Astrocyte (in vitro differentiated cells and primary cell): ENCODE measurements around the gene CLDN1. TPM values are rescaled to one million over a fixed set of nuclear protein-coding genes. Genes with fewer than 3 reads are reported as not detected.

Experiments
- DNase-seq: peaks from one replicate; pipeline ENCODE4 v3.0.0-alpha.2; 2010; ENCODE audit warnings: low read depth
- FAIRE-seq: peaks from 2 replicates; lab custom pipeline; 2011; peaks lifted over from hg19 to GRCh38; lab: Jason Lieb, UNC
- H2AFZ ChIP-seq: 2 replicates; pipeline ENCODE4 v1.6.0; 2012; ENCODE audit warnings: low read depth, low read length, inconsistent platforms
- H3K27ac ChIP-seq: 2 replicates; pipeline ENCODE4 v1.5.1; 2011; ENCODE audit warnings: low read depth, low read length, inconsistent platforms
- H3K27me3 ChIP-seq: 2 replicates; pipeline ENCODE4 v1.6.0; 2011; ENCODE audit warnings: low read length, inconsistent platforms; ENCODE audit not compliant: insufficient read depth
- H3K36me3 ChIP-seq: 2 replicates; pipeline ENCODE4 v1.5.1; 2011; ENCODE audit warnings: low read length, inconsistent platforms; ENCODE audit not compliant: insufficient read depth
- H3K4me1 ChIP-seq: 2 replicates; pipeline ENCODE4 v1.5.1; 2011; ENCODE audit warnings: low read length, inconsistent platforms; ENCODE audit not compliant: insufficient read depth
- H3K4me2 ChIP-seq: 2 replicates; pipeline ENCODE4 v1.6.0; 2012; ENCODE audit warnings: low read length, inconsistent platforms
- H3K4me3 ChIP-seq: 2 replicates; pipeline ENCODE4 v1.5.1; 2011; ENCODE audit warnings: low read depth, mild to moderate bottlenecking, low read length, inconsistent platforms; ENCODE audit not compliant: insufficient read depth
- H3K79me2 ChIP-seq: 2 replicates; pipeline ENCODE4 v1.6.0; 2012; ENCODE audit warnings: mild to moderate bottlenecking, low read length, inconsistent platforms; ENCODE audit not compliant: insufficient read depth
- H3K9ac ChIP-seq: 2 replicates; pipeline ENCODE4 v1.6.0; 2012; ENCODE audit warnings: mild to moderate bottlenecking, low read length, inconsistent platforms
- H3K9me3 ChIP-seq: 2 replicates; pipeline ENCODE4 v1.5.1; 2012; ENCODE audit warnings: low read depth, mild to moderate bottlenecking, low read length, inconsistent platforms; ENCODE audit not compliant: insufficient read depth
- H4K20me1 ChIP-seq: 2 replicates; pipeline ENCODE4 v1.6.0; 2012; ENCODE audit warnings: low read length, inconsistent platforms; ENCODE audit not compliant: insufficient read depth
- H3K27ac Mint-ChIP-seq: one replicate; pipeline ENCODE4 v1.8.0; 2021; ENCODE audit warnings: mild to moderate bottlenecking, mixed read lengths; ENCODE audit not compliant: unreplicated experiment
- H3K27me3 Mint-ChIP-seq: one replicate; pipeline ENCODE4 v1.8.0; 2021; ENCODE audit warnings: low read depth, mixed read lengths; ENCODE audit not compliant: unreplicated experiment
- H3K36me3 Mint-ChIP-seq: one replicate; pipeline ENCODE4 v1.8.0; 2021; ENCODE audit warnings: low read depth, mixed read lengths; ENCODE audit not compliant: unreplicated experiment
- H3K4me1 Mint-ChIP-seq: one replicate; pipeline ENCODE4 v1.8.0; 2021; ENCODE audit warnings: low read depth, mixed read lengths; ENCODE audit not compliant: unreplicated experiment
- H3K4me3 Mint-ChIP-seq: one replicate; pipeline ENCODE4 v1.8.0; 2021; ENCODE audit warnings: mild to moderate bottlenecking, moderate library complexity, mixed read lengths; ENCODE audit not compliant: unreplicated experiment
- H3K9me3 Mint-ChIP-seq: one replicate; pipeline ENCODE4 v1.8.0; 2021; ENCODE audit warnings: mild to moderate bottlenecking, mixed read lengths; ENCODE audit not compliant: unreplicated experiment
- EZH2 ChIP-seq: IDR thresholded peaks from 2 replicates; pipeline ENCODE4 v1.6.1; 2012; ENCODE audit warnings: mild to moderate bottlenecking, low read length, inconsistent platforms; ENCODE audit not compliant: insufficient read depth
- total RNA-seq: library from RNA; stranded (reverse); gene quantifications from 2 replicates; pipeline ENCODE4 v1.2.1, GENCODE V29; 2021
- TF ChIP-seq, protein P1 (sequence below): IDR thresholded peaks from 2 replicates; pipeline ENCODE4 v1.5.1; 2011; ENCODE audit warnings: low read depth, mild to moderate bottlenecking, inconsistent platforms, low read length, moderate library complexity; ENCODE audit not compliant: insufficient read depth

CLDN1 gene
- total RNA-seq, 1 donor from 2014 or later: 35.6 TPM

- no peaks in the 10 kb centered on the region for H3K27me3 ChIP-seq
- Mint-ChIP-seq H3K27me3 (no peaks in the 10 kb centered on the region), H3K4me1 (peaks cover 7% of the 10 kb centered on the region), H3K36me3 (no peaks in the 10 kb centered on the region), H3K9me3 (no peaks in the 10 kb centered on the region), H3K4me3 (no peak overlapping the region), H3K27ac (no peak overlapping the region)
- no peak overlapping the region for H2AFZ ChIP-seq
- TF ChIP-seq, protein P1, sequence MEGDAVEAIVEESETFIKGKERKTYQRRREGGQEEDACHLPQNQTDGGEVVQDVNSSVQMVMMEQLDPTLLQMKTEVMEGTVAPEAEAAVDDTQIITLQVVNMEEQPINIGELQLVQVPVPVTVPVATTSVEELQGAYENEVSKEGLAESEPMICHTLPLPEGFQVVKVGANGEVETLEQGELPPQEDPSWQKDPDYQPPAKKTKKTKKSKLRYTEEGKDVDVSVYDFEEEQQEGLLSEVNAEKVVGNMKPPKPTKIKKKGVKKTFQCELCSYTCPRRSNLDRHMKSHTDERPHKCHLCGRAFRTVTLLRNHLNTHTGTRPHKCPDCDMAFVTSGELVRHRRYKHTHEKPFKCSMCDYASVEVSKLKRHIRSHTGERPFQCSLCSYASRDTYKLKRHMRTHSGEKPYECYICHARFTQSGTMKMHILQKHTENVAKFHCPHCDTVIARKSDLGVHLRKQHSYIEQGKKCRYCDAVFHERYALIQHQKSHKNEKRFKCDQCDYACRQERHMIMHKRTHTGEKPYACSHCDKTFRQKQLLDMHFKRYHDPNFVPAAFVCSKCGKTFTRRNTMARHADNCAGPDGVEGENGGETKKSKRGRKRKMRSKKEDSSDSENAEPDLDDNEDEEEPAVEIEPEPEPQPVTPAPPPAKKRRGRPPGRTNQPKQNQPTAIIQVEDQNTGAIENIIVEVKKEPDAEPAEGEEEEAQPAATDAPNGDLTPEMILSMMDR: no peak
- no peak for TF ChIP-seq EZH2
- no peaks in the 10 kb centered on the region for H3K36me3 ChIP-seq
- FAIRE-seq: no peak
- no peak for DNase-seq
- no peaks in the 10 kb centered on the region for H4K20me1 ChIP-seq
- H3K4me1 ChIP-seq: no peaks in the 10 kb centered on the region
- no peaks in the 10 kb centered on the region for H3K9me3 ChIP-seq
- H3K4me2 ChIP-seq: no peak overlapping the region
- H3K79me2 ChIP-seq: no peaks in the 10 kb centered on the region
- H3K9ac ChIP-seq: no peak overlapping the region
- H3K27ac ChIP-seq: no peak overlapping the region
- H3K4me3 ChIP-seq: no peak overlapping the region
Observed at GRCh38 chr3:190362258-190362657, 40.0 kb upstream of the CLDN1 start.

- peaks cover 7% of the 10 kb centered on the region for H3K4me1 Mint-ChIP-seq
- no peaks in the 10 kb centered on the region for H3K36me3 ChIP-seq
- H3K4me1 ChIP-seq: no peaks in the 10 kb centered on the region
- H3K4me2 ChIP-seq: no peak overlapping the region
- H3K27me3 ChIP-seq: no peaks in the 10 kb centered on the region
- H3K27ac ChIP-seq: no peak overlapping the region
- no peaks in the 10 kb centered on the region for H3K79me2 ChIP-seq
- H3K9me3 ChIP-seq: no peaks in the 10 kb centered on the region
- H3K27ac Mint-ChIP-seq: no peak overlapping the region
- no peak overlapping the region for H3K9ac ChIP-seq
- H3K36me3 Mint-ChIP-seq: no peaks in the 10 kb centered on the region
- DNase-seq (no peak), FAIRE-seq (no peak)
- TF ChIP-seq EZH2: no peak
- TF ChIP-seq, protein P1: no peak
- no peaks in the 10 kb centered on the region for H3K9me3 Mint-ChIP-seq
- no peak overlapping the region for H2AFZ ChIP-seq
- no peaks in the 10 kb centered on the region for H4K20me1 ChIP-seq
- no peak overlapping the region for H3K4me3 Mint-ChIP-seq
- no peaks in the 10 kb centered on the region for H3K27me3 Mint-ChIP-seq
- H3K4me3 ChIP-seq: no peak overlapping the region
Observed at GRCh38 chr3:190361791-190362190, 39.5 kb upstream of the CLDN1 start.

- no peaks in the 10 kb centered on the region for H3K27me3 ChIP-seq
- no peaks in the 10 kb centered on the region for H3K36me3 ChIP-seq
- no peak overlapping the region for H3K9ac ChIP-seq
- FAIRE-seq: no peak
- H3K4me1 Mint-ChIP-seq: no peaks in the 10 kb centered on the region
- H3K4me1 ChIP-seq: no peaks in the 10 kb centered on the region
- no peak for DNase-seq
- H3K9me3 Mint-ChIP-seq: no peaks in the 10 kb centered on the region
- H3K4me2 ChIP-seq: no peak overlapping the region
- H2AFZ ChIP-seq: no peak overlapping the region
- no peaks in the 10 kb centered on the region for H3K79me2 ChIP-seq
- no peak overlapping the region for H3K27ac ChIP-seq
- no peaks in the 10 kb centered on the region for H3K27me3 Mint-ChIP-seq
- no peaks in the 10 kb centered on the region for H3K9me3 ChIP-seq
- no peaks in the 10 kb centered on the region for H3K36me3 Mint-ChIP-seq
- no peaks in the 10 kb centered on the region for H4K20me1 ChIP-seq
- no peak overlapping the region for H3K27ac Mint-ChIP-seq
- TF ChIP-seq, protein P1: no peak
- TF ChIP-seq EZH2: no peak
- no peak overlapping the region for H3K4me3 Mint-ChIP-seq
- no peak overlapping the region for H3K4me3 ChIP-seq
Observed at GRCh38 chr3:190360228-190360627, 38.0 kb upstream of the CLDN1 start.
